ENCODE measurements around the gene CD86.

CD86 gene

GRCh38 chr3:122082357-122082756 is 27.2 kb downstream of the CD86 start:
- DNase-seq = no peak
- intact Hi-C loops (cut with DNase I) = no loop called here

DNA sequence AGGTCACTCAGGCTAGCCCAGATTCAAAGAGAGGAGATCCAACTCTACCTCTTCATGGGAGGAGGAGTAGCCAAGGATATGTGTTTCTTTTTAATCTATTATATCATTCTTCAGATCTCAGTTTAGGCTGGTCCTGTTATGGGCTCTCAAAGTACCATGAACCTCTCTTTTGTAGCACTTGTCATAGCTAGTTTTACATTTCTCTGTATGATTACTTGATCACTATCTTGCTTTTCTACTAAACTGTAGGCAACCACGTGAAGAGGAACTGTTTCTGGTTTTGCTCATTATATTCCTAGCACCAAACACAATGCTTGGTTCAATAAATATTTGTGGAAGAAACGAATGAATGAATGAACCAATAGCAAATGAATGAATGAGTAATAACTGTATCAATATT is 29.6 kb downstream of the CD86 start:
- intact Hi-C loops (cut with DNase I) = no loop called here
- no peak for DNase-seq

DNA sequence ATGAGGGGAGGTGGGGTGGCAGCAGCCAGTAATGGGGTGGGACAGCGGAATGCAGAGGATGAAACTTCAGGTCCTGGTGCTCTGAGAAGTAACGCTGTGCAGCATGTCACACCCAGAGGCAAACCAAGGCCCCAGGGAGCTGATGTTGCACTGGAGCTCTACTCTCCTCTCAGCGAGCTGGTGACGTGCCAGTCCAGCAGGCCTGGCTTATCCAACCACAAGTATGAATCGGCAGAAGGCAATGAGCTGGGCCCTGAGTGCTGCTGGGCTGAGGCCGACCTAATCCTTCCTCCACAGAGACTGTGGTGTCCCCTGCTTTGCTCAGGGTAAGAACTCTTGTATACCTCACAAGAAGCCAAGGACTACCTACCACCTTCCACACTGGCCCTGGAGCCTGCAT is 30.5 kb downstream of the CD86 start:
- no peak for DNase-seq
- intact Hi-C loops (cut with DNase I) = no loop called here

DNA sequence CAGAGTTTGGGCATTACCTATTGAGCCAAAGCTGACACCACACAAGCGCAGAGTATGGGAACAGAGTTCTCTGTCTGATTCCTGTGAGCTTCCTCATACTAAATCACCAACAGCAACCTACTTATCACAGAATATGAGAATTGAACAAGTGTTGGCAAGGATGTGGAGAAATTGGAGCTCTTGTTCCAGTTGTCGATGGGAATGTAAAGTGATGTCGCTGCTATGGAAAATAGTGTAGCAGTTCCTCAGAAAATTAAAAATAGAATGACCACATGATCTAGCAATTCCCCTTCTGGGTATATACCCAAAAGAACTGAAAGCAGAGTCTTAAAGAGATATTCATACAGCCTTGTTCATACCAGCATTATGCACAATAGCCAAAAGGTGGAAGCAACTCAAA is 33.4 kb downstream of the CD86 start:
- DNase-seq = no peak

GRCh38 chr3:122091602-122092295 is 36.6 kb downstream of the CD86 start:
- DNase-seq = no peak
- intact Hi-C loops (cut with DNase I) = no loop called here

More for the DNA sequence above, 33.4 kb downstream of the CD86 start:
- intact Hi-C loops (cut with DNase I) = no loop called here

- intact Hi-C loops (cut with DNase I) = no loop called here
- DNase-seq = peak in 10 of 42 donors; percentile 6 to 50 (median 20)
These were observed 37.5 kb downstream of the CD86 start for GRCh38 chr3:122092460-122093165.

GRCh38 chr3:122094125-122094524 is 39.0 kb downstream of the CD86 start:
- DNase-seq = no peak
- intact Hi-C loops (cut with DNase I) = no loop called here

DNA sequence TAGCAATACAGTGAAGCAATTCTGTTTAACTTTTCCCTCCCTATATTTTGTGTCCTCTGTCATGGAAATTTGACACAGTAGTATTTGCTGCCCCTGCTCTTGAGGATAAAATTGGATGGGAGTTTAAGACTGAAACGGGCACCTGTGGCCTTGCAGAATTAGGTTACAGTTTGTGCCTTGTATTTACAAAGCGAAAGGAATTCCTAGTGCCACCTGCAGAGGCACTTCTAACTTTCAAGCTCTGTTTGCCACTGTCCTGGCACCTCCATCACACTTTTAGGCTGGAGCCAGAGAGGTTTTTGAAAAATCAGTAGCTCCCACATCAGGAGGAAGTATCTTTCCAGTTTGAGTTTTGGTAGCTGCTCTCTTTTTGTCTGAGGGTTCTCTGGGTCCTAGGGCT is 39.5 kb downstream of the CD86 start:
- intact Hi-C loops (cut with DNase I) = no loop called here
- no peak for DNase-seq

GRCh38 chr3:122097141-122097540 is 42.0 kb downstream of the CD86 start:
- intact Hi-C loops (cut with DNase I) = no loop called here
- no peak for DNase-seq

DNA sequence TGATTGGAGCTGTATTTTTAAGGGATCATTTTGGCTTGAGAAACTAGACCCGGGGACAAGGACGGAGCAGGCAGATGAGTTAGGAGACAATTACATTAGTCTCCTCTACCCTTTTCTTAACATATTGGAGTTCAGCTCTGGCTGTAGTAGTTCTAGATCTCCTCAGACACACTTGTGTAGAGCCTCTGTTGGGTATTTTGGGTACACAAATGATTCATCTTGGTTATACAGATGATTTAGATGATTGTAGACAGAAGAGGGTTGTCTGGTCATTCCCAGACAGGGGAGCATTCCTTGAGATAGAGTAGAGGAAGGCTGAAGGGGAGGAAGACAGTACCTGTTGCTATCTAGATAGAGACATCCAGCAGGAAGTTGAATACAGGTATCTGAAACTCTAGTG is 43.4 kb downstream of the CD86 start:
- intact Hi-C loops (cut with DNase I) = no loop called here
- DNase-seq = no peak

- no peak for DNase-seq
- intact Hi-C loops (cut with DNase I) = no loop called here
These were observed 44.1 kb downstream of the CD86 start for GRCh38 chr3:122099255-122099654.

DNA sequence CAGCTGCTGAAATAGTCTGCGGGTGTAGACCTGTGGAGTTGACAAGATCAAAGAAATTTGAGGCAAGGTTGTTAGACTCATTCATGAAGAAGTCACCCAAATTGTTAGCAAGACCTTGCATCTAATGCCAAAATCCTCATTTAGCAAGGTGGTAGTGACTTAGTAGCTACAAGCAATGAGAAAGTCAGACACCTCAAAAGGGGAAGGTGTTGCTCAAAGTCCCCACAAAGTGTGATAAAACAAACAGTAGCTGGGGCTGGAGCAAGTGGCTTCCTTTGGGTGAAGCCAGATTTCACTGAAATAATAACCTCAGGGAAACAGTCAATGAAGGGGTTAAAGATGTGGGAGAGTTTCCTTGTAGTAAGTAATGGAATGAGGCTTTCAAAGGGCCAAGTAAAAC is 44.9 kb downstream of the CD86 start:
- intact Hi-C loops (cut with DNase I) = no loop called here
- no peak for DNase-seq

- no peak for DNase-seq
- intact Hi-C loops (cut with DNase I) = no loop called here
These were observed 45.7 kb downstream of the CD86 start for GRCh38 chr3:122100591-122101463.

GRCh38 chr3:122101646-122102045 is 46.5 kb downstream of the CD86 start:
- intact Hi-C loops (cut with DNase I) = no loop called here
- DNase-seq = peak in 7 of 42 donors; percentile 13 to 28 (median 15)

GRCh38 chr3:122102191-122102935 is 47.2 kb downstream of the CD86 start:
- intact Hi-C loops (cut with DNase I) = no loop called here
- DNase-seq = peak in 1 of 42 donors; percentile 5

DNA sequence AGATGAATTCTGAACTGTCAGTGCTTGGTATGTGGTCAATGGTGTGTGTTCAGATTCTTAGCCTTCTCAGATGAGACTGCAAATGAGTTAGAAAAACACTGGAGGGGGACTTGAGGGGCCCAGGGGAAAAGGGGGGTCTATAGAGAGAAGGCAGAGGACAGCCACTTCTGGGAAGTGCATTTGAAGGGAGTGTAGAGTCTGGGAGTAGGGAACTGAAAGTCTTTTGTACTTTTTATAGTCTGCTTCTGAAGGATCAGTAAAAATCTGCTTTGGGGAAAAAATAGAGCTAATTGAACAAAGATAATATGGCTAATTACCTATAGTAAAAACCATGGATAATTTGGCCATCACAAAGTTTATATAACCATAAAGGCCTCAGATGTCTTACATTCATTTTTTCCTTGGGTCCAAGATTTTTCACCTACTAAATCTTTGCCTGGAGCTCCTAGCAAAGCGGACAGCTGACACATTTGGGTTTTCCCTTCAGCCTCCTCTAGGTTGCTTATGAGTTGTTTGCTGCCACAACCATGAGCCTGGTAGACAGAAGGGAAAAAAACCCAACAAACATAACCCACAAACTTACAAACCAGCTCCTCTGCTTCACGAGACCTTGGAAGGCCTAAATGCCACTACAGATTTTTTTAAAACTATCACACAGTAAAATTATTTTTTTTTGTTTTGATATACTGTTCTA is 48.8 kb downstream of the CD86 start:
- intact Hi-C loops (cut with DNase I) = no loop called here

DNA sequence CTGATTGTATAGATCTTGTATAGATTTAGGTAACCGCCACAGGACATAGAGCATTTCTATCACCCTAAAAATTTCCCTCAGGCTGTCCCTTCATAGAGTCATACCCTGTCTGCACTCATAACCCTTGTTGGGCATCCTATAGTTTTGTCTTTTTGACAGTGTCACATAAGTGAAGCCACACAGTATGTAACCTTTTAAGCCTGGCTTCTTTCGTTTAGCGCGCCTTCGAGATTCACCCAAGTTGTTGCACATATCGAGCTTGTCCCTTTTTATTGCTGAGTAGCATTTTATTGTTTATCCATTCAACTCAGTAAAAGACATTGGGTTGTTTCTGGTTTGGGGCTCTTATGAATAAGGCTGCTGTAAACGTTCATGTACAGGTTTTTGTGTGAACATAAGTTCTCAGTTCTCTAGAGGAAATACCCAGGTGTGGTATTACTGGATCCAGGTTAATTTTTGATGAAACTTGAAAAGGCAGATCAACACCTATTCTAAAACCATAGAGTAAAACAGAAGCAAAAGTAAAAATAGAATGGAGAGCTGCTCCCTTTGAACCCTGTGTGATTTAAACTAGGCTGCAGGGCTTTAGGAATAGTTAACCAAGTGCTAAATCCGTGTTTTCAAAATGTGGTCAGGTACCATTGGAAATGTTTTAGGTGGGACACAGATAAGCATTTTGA is 49.5 kb downstream of the CD86 start:
- no peak for DNase-seq
- intact Hi-C loops (cut with DNase I) = no loop called here

More for the DNA sequence above, 48.8 kb downstream of the CD86 start:
- no peak for DNase-seq

- no peak for DNase-seq
- intact Hi-C loops (cut with DNase I) = no loop called here
These were observed 50.5 kb downstream of the CD86 start for GRCh38 chr3:122105626-122106025.

Measured in head of caudate nucleus (tissue), 42 donors.